GM23338 (cell line): Measurements from ENCODE around the gene MKRN2. TPM values are rescaled to one million over a fixed set of nuclear protein-coding genes. Genes with fewer than 3 reads are reported as not detected.

Experiments used
- ATAC-seq: fragments of 200-7000 bp; cut with Tn5 transposase; 3 replicates; pipeline ENCODE4 v1.9.1; 2020
- DNase-seq: peaks from one replicate; pipeline ENCODE4 v3.0.0-alpha.2; 2015; ENCODE audit warnings: low spot score
- H2AFZ ChIP-seq: fragments of 200-600 bp; sonication (generic); 2 replicates; pipeline ENCODE4 v1.8.0; 2016; ENCODE audit warnings: antibody characterized with exemption, mild to moderate bottlenecking, moderate library complexity
- H3F3A ChIP-seq: fragments of 200-600 bp; sonication (generic); replicated peaks from 2 replicates; pipeline ENCODE4 v1.8.0; 2017; ENCODE audit warnings: antibody characterized with exemption, mixed run types, low read depth
- H3K27ac ChIP-seq: fragments of 200-600 bp; sonication (generic); 2 replicates; pipeline ENCODE4 v1.6.1; 2016; ENCODE audit warnings: low read depth
- H3K27me3 ChIP-seq: fragments of 200-600 bp; sonication (generic); 2 replicates; pipeline ENCODE4 v1.8.0; 2016; ENCODE audit warnings: mild to moderate bottlenecking, mixed run types, moderate library complexity; ENCODE audit not compliant: insufficient read depth
- H3K36me3 ChIP-seq: fragments of 200-600 bp; sonication (generic); 2 replicates; pipeline ENCODE4 v1.8.0; 2016; ENCODE audit warnings: mild to moderate bottlenecking; ENCODE audit not compliant: insufficient read depth
- H3K4me1 ChIP-seq: fragments of 200-600 bp; sonication (generic); 2 replicates; pipeline ENCODE4 v1.8.0; 2016; ENCODE audit warnings: mild to moderate bottlenecking, moderate library complexity; ENCODE audit not compliant: insufficient read depth
- H3K4me2 ChIP-seq: fragments of 200-600 bp; sonication (generic); 2 replicates; pipeline ENCODE4 v1.7.1; 2017; ENCODE audit warnings: mixed run types
- H3K4me3 ChIP-seq: fragments of 200-600 bp; sonication (generic); 2 replicates; pipeline ENCODE4 v1.6.1; 2016; ENCODE audit warnings: mixed run types
- H3K79me2 ChIP-seq: fragments of 200-600 bp; sonication (generic); replicated peaks from 2 replicates; pipeline ENCODE4 v1.8.0; 2017; ENCODE audit warnings: mild to moderate bottlenecking; ENCODE audit not compliant: insufficient read depth
- H3K9me2 ChIP-seq: fragments of 200-600 bp; sonication (generic); 2 replicates; pipeline ENCODE4 v1.8.0; 2017; ENCODE audit not compliant: insufficient read depth
- H4K20me1 ChIP-seq: fragments of 200-600 bp; sonication (generic); replicated peaks from 2 replicates; pipeline ENCODE4 v1.8.0; 2017; ENCODE audit warnings: mild to moderate bottlenecking; ENCODE audit not compliant: insufficient read depth
- H3K27ac Mint-ChIP-seq: 2 replicates; pipeline ENCODE4 v1.8.0; 2020; ENCODE audit warnings: inconsistent platforms, mild to moderate bottlenecking, moderate library complexity, mixed read lengths
- H3K27me3 Mint-ChIP-seq: 3 replicates; pipeline ENCODE4 v1.8.0; 2022; ENCODE audit warnings: low read depth, mild to moderate bottlenecking, moderate library complexity, mixed read lengths, inconsistent platforms; ENCODE audit not compliant: insufficient read depth, poor library complexity
- H3K36me3 Mint-ChIP-seq: 3 replicates; pipeline ENCODE4 v1.8.0; 2021; ENCODE audit warnings: low read depth, mild to moderate bottlenecking, inconsistent platforms, moderate library complexity, mixed read lengths
- H3K4me1 Mint-ChIP-seq: 3 replicates; pipeline ENCODE4 v1.8.0; 2020; ENCODE audit warnings: mild to moderate bottlenecking, inconsistent platforms, mixed read lengths
- H3K4me3 Mint-ChIP-seq: 3 replicates; pipeline ENCODE4 v1.8.0; 2021; ENCODE audit warnings: moderate library complexity, mild to moderate bottlenecking, inconsistent platforms, mixed read lengths
- H3K9me3 Mint-ChIP-seq: 3 replicates; pipeline ENCODE4 v1.8.0; 2020; ENCODE audit warnings: moderate library complexity, mild to moderate bottlenecking, inconsistent platforms, mixed read lengths
- CREB1 ChIP-seq: fragments of 250-450 bp; sonication (Bioruptor Pico); IDR thresholded peaks from 2 replicates; pipeline ENCODE4 v1.5.0; 2020; ENCODE audit warnings: low read depth, mild to moderate bottlenecking, moderate library complexity
- EZH2 ChIP-seq: fragments of 200-600 bp; sonication (generic); IDR thresholded peaks from one replicate; pipeline ENCODE4 v1.8.0; 2017; ENCODE audit warnings: antibody characterized with exemption, mild to moderate bottlenecking, low read depth; ENCODE audit not compliant: unreplicated experiment
- JUNB ChIP-seq: IDR thresholded peaks from one replicate; pipeline ENCODE4 v1.6.1; 2016; ENCODE audit warnings: antibody characterized with exemption; ENCODE audit not compliant: unreplicated experiment
- NANOG ChIP-seq: IDR thresholded peaks from 2 replicates; pipeline ENCODE4 v1.6.1; 2016; ENCODE audit warnings: antibody characterized with exemption, borderline replicate concordance
- POLR2AphosphoS5 ChIP-seq: IDR thresholded peaks from 2 replicates; pipeline ENCODE4 v1.6.1; 2016; ENCODE audit warnings: antibody characterized with exemption, low read depth
- STAT1 ChIP-seq: IDR thresholded peaks from one replicate; pipeline ENCODE4 v1.6.1; 2016; ENCODE audit warnings: antibody characterized with exemption; ENCODE audit not compliant: unreplicated experiment
- ZNF114 ChIP-seq: fragments of 250-450 bp; sonication (Bioruptor Pico); IDR thresholded peaks from 2 replicates; pipeline ENCODE4 v1.5.0; 2020; ENCODE audit warnings: mild to moderate bottlenecking, moderate library complexity
- ZNF331 ChIP-seq: fragments of 250-450 bp; sonication (Bioruptor Pico); IDR thresholded peaks from 2 replicates; pipeline ENCODE4 v1.5.0; 2020; ENCODE audit warnings: low read depth, mild to moderate bottlenecking, moderate library complexity
- polyA plus RNA-seq: library from polyadenylated mRNA; unstranded; fragments of >200 nt; fragmentation: Nextera tagmentation; extraction: Ambion mirVana; gene quantifications from 2 replicates; pipeline ENCODE4 v1.2.1, GENCODE V29; 2016
- total RNA-seq: library from RNA; depleted of rRNA; stranded (reverse); fragments of >200 nt; shearing (Covaris generic); gene quantifications from 2 replicates; pipeline ENCODE4 v1.2.3, GENCODE V29; 2014
- TF ChIP-seq, protein P1 (sequence below): IDR thresholded peaks from 2 replicates; pipeline ENCODE4 v1.6.1; 2016; ENCODE audit warnings: antibody characterized with exemption
- TF ChIP-seq, protein P2 (sequence below): IDR thresholded peaks from one replicate; pipeline ENCODE4 v1.6.1; 2018; ENCODE audit warnings: antibody characterized with exemption; ENCODE audit not compliant: unreplicated experiment
- TF ChIP-seq, protein P3 (sequence below), 2 experiments: fragments of 200-600 bp in 1 of 2; sonication (generic) in 1 of 2; conservative IDR thresholded peaks; 2 replicates each; pipeline versions ENCODE4 v1.5.1 to v1.6.1; 2016 to 2017; ENCODE audit warnings: antibody characterized with exemption in 2 of 2, low read depth in 2 of 2, mild to moderate bottlenecking in 2 of 2, moderate library complexity in 1 of 2

Gene MKRN2
- total and polyA plus RNA-seq, 2 experiments from 2014 or later = 11.4 to 24.6 TPM

DNA sequence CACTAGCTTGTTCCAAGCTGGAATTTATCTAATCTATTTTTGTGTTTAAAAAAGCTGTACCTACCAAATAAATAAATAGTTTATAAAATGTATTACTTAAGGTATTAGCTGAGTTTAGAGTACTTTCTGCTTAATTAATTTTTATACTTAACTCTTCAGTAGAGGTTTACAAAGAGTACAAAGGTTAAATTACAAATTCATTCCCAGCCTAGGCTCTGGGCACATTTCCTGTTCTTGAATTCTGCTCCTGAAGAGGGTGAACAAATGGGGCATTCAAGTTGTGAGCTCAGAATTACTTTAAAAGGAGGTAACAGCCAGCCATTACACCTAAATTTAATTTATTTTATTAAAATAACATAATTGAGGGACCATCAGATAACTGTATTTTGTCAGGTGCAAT is 26.4 kb downstream of the MKRN2 start (continued):
- TF ChIP-seq ZNF331 (no peak), JUNB (no peak), STAT1 (no peak), CREB1 (CRISPR knock-in tag) (no peak), ZNF114 (CRISPR knock-in tag) (no peak), EZH2 (no peak), NANOG (no peak)
- TF ChIP-seq, protein P1, sequence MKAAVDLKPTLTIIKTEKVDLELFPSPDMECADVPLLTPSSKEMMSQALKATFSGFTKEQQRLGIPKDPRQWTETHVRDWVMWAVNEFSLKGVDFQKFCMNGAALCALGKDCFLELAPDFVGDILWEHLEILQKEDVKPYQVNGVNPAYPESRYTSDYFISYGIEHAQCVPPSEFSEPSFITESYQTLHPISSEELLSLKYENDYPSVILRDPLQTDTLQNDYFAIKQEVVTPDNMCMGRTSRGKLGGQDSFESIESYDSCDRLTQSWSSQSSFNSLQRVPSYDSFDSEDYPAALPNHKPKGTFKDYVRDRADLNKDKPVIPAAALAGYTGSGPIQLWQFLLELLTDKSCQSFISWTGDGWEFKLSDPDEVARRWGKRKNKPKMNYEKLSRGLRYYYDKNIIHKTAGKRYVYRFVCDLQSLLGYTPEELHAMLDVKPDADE = no peak
- TF ChIP-seq, protein P2, sequence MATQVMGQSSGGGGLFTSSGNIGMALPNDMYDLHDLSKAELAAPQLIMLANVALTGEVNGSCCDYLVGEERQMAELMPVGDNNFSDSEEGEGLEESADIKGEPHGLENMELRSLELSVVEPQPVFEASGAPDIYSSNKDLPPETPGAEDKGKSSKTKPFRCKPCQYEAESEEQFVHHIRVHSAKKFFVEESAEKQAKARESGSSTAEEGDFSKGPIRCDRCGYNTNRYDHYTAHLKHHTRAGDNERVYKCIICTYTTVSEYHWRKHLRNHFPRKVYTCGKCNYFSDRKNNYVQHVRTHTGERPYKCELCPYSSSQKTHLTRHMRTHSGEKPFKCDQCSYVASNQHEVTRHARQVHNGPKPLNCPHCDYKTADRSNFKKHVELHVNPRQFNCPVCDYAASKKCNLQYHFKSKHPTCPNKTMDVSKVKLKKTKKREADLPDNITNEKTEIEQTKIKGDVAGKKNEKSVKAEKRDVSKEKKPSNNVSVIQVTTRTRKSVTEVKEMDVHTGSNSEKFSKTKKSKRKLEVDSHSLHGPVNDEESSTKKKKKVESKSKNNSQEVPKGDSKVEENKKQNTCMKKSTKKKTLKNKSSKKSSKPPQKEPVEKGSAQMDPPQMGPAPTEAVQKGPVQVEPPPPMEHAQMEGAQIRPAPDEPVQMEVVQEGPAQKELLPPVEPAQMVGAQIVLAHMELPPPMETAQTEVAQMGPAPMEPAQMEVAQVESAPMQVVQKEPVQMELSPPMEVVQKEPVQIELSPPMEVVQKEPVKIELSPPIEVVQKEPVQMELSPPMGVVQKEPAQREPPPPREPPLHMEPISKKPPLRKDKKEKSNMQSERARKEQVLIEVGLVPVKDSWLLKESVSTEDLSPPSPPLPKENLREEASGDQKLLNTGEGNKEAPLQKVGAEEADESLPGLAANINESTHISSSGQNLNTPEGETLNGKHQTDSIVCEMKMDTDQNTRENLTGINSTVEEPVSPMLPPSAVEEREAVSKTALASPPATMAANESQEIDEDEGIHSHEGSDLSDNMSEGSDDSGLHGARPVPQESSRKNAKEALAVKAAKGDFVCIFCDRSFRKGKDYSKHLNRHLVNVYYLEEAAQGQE = no peak
- TF ChIP-seq, protein P3, sequence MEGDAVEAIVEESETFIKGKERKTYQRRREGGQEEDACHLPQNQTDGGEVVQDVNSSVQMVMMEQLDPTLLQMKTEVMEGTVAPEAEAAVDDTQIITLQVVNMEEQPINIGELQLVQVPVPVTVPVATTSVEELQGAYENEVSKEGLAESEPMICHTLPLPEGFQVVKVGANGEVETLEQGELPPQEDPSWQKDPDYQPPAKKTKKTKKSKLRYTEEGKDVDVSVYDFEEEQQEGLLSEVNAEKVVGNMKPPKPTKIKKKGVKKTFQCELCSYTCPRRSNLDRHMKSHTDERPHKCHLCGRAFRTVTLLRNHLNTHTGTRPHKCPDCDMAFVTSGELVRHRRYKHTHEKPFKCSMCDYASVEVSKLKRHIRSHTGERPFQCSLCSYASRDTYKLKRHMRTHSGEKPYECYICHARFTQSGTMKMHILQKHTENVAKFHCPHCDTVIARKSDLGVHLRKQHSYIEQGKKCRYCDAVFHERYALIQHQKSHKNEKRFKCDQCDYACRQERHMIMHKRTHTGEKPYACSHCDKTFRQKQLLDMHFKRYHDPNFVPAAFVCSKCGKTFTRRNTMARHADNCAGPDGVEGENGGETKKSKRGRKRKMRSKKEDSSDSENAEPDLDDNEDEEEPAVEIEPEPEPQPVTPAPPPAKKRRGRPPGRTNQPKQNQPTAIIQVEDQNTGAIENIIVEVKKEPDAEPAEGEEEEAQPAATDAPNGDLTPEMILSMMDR (conservative IDR thresholded peaks at IDR 0.05; ENCODE audit: low read depth in 2 of 2) = no peak

DNA sequence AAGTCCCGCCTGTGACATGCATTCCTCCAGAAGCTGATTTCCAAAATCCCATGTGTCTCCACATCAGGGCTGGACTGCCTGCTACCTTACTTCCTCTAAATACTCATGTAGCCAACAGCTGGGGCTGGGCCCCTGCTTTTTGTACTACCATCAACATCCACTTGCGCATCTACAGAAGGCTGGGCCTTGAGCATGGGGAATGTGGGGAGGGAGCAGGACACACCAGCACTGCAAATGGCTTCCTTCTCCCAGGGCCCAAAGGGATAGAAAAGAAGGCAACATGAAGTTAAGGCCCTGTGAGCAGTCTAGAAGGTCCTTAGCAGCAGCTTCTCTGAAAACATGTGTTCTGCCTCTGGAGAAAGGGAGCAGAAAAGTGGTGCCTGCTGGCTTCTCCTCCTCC is 27.2 kb downstream of the MKRN2 start:
- Histone ChIP-seq H3K27ac (peak overlapping the region; percentile 59), H3K9me2 (no peaks in the 10 kb centered on the region), H3F3A (peaks cover 15% of the 10 kb centered on the region; the same call in 1 of the 2 replicates), H4K20me1 (peaks cover 21% of the 10 kb centered on the region), H3K4me1 (no peaks in the 10 kb centered on the region), H3K4me2 (no peak overlapping the region), H3K79me2 (no peaks in the 10 kb centered on the region), H3K4me3 (no peak overlapping the region), H3K36me3 (peaks cover 37% of the 10 kb centered on the region), H2AFZ (no peak overlapping the region), H3K27me3 (no peaks in the 10 kb centered on the region)
- H3K36me3 Mint-ChIP-seq = peaks cover 71% of the 10 kb centered on the region
- peak overlapping the region; percentile 15; the same call in 1 of the 2 replicates for H3K27ac Mint-ChIP-seq
- H3K27me3 Mint-ChIP-seq = peaks cover 30% of the 10 kb centered on the region
- ATAC-seq (no peak), DNase-seq (no peak)
- H3K4me1 Mint-ChIP-seq = peaks cover 3% of the 10 kb centered on the region; the same call in 2 of the 3 replicates
- H3K4me3 Mint-ChIP-seq = no peak overlapping the region
- no peaks in the 10 kb centered on the region for H3K9me3 Mint-ChIP-seq
- TF ChIP-seq CREB1 (CRISPR knock-in tag) = no peak
- TF ChIP-seq ZNF114 (CRISPR knock-in tag) = no peak
- TF ChIP-seq, protein P1 = no peak
- no peak for TF ChIP-seq POLR2AphosphoS5
- no peak for TF ChIP-seq EZH2
- no peak for TF ChIP-seq NANOG
